CD4-positive, alpha-beta T cell treated with Interleukin-17A for 1 hour (primary cell): ENCODE measurements around the gene OLFM1.
"Not testable (repeated sequence)": the region's sequence is repeated elsewhere in the genome, so short reads cannot be mapped to it uniquely, and the experiment has no call there.

ENCODE experiments used
- DNase-seq: peaks from one replicate; pipeline ENCODE4 v3.0.0-alpha.2; 2020

OLFM1 gene

DNA sequence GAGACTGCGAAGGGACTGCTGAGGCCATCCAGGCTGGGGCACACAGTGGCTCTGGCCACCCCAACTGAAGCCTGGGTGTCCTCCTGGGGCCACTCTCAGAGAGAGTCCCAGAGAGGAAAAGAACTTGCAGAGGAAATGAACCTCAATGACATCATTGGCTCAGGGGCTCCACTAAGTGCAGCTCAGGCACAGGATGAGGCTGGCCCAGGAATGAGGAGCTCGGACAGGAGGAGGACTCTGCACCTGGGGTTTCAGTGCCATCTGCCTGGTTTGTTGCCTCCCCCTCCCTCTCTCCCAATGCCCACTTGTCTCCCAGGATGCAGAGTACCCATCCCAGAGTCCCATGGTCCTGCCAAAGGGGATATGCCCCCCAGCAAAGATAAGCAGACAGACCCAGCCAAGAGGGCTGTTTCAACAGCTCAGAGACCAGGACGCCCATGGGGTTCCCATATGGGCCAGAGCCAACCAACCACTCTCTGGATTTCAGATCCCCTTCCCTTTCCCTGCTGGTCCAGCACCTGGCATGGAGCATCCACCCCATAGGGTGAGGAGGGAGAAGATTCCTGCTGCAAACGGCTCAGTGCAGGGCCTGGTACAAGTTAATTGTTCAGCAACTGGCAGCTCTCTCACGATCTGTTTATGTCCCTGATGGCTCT lies 26.9 kb upstream of the OLFM1 start:
- DNase-seq = no peak

DNA sequence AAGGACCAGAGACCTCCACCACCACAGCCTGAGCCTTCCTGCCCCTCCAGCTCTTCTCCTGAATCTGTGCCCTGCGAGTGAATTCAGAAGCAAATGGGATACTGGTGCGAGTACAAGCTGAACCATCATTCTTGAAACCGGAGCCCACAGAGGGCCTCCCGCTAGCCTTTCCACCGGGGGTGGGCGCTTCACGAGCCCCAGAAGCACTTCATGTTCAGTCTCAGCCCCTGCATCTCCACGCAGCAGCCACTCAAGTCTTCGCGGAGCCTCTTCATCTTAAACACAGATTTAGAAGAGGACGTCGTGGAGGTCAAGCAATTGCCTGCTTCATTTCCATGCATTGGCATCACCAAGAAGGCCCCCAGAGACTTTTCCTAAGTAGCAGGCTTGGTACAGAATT lies 26.0 kb upstream of the OLFM1 start:
- no peak for DNase-seq

DNA sequence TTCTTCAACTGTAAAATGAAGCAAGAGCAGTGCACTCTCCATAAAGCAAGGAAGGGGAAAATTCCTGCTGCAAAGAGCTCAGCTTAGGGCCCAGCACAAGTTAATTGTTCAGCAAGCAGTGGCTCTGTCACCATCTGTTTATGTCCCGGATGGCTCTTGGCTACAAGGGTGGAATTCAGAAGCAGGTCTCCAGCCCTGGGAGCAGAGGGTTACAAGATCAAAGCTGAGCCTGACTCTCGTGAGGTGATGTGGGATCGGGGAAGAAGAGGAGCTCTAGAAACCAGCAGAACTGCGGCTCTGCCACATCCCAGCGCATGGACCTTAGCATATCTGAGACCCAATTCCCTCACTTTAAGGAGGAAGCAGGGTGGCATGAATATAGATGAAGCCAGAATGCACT lies 25.2 kb upstream of the OLFM1 start:
- DNase-seq = no peak

DNA sequence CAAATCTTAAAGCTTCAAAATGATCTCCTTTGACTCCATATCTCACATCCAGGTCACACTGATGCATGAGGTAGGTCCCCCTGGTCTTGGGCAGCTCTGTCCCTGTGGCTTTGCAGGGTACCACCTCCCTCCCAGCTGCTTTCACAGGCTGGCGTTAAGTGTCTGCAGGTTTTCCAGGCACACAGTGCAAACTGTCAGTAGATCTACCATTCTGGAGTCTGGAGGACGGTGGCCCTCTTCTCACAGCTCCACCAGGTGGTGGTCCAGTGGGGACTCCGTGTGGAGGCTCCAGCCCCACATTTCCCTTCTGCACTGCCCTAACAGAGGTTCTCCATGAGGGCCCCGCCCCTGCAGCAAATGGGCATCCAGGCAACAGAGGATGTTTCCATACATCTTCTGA lies 24.0 kb upstream of the OLFM1 start:
- not testable (repeated sequence) for DNase-seq

DNA sequence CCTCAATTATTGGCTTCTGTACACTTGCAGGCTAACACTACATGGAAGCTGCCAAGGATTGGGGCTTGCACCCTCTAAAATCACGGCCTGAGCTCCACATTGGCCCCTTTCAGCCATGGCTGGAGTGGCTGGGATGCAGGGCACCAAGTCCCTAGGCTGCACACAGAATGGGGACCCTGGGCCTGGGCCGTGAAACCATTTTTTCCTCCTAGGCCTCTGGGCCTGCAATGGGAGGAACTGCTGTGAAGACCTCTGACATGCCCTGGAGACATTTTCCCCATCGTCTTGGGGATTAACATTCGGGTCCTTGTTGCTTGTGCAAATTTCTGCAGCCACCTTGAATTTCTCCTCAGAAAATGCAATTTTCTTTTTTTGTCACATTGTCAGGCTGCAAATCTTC lies 23.6 kb upstream of the OLFM1 start:
- not testable (repeated sequence) for DNase-seq

DNA sequence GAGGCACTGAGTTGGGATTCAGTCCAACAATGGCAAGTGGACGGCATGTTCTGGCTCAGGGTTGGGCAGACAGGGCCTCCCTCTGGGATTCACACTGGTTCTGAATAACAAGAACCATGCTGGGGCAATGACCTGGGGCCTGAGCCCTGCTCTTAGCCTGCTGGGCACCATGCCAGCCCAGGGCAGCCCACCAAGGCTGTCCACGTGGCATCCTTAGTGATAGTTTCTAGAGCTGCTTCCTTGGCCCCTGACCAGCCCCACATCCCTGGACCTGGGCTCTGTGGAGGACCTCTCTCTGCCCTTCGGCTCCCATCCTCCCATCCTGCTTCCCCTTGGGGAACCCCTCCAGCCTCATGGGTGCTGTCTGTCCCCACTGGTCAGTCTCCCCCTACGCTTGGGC lies 22.3 kb upstream of the OLFM1 start:
- no peak for DNase-seq

DNA sequence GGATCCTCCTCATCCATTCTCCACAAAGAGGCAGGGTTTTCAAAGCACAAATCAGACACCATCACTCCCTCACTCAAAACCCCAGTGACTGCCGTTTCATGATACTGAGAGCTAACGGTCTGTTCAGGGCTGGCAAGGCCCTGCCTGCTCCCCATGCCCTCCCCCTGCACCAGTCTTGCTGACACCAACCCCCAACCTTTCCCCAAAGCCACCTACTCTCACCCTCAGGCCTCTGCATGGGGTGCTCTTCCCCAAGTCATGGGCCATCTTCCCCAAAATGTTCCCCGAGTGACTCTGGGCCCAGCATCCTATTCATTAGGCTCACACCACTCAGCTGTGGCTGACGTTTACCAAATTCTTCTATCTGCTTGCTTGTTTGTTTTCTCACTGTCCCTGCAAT lies 21.7 kb upstream of the OLFM1 start:
- DNase-seq = no peak

DNA sequence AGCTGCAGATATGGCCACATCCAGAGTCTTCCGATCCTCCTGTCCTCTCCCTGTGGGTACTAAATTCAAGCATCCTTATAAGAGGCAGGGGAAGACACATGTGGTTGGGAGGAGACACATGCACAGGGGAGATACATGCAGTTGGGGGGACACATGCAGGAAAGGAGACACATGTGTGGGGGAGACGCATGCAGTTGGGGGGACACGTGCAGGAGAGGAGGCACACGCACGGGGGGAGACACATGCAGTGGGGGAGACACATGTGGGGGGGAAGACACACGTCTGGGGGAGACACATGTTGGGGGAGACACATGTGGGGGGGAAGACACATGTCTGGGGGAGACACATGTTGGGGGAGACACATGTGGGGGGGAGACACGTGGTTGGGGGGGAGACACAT lies 21.2 kb upstream of the OLFM1 start:
- DNase-seq = no peak

DNA sequence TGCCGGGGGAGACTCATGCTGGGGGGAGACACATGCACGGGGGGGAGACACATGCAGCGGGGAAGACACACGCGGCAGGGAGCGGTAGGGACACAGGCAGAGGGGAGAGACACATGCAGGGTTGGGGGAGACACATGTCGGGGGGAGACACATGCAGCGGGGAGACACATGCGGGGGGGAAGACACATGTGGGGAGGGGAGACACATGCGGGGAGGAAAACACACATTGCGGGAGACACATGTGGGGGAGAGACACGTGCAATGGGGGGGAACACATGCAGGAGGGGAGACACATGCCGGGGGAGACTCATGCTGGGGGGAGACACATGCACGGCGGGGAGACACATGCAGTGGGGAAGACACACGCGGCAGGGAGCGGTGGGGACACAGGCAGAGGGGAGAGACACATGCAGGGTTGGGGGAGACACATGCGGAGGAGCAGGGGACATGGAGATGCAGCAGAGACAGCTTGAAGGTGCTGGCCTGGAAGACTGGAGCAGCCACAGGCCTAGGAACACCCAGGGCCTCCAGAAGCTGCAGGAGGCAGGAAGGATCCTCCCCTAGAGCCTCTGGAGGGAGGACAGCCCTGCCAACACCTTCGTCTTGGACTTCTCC lies 20.3 kb upstream of the OLFM1 start:
- DNase-seq = no peak

DNA sequence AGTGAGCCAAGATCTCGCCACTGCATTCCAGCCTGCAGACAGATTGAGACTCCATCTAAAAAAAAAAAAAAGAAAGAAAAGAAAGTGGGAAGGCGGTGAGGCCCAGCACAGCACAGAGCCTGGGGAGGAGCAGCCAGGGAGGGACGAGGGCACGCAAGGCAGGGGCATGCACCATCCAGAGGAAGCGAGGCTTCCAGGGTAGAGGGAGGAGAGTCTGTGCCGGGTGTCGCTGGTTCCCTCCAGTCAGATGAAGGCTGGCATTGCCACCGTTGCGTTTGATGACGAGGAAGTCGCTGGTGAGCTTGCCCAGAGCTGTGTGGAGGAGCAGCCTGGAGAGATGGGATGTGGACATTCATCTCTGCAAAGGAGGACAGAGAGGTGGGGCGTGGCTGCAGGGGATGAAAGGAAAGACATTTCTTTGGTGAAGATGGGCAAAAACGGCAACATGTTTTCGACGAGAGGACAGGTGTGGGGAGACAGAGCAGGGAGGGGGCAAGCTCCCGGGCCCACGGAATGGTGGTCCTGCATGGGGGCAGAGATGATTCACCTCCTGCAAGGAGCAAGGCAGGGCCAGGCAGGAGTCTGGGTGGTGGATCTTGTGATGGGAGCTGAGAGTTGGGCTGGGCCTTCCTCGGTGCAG lies 18.6 kb upstream of the OLFM1 start:
- no peak for DNase-seq

DNA sequence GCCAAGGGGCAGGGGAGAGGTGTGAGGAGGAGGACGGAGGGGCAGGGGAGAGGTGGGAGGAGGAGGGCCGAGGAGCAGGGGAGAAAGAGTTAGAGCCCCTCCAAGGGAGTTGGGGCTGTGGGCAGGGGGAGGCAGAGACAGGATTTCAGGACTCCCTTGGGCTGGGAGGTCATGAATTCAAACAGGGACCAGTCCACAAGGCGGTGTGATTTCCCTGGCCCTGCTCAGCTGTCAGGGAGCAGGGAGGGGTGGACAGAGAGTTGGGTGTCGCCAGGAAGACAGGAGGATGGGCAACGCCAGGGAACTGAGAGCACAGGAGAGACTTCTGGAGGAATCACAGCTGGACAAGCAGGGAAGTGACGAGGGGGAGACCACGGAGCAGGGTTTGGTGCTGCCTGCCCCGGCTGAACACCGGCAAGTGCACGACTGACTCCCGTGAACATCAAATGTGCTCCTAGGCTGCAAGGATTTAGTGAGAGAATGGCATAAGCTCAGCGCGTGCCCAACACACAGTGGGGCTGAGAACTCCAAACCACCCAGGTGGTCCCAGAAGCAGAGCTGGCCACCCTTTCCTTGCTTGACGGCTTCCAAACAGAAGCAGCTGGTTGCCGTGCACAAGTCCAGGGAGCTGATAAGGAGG lies 17.8 kb upstream of the OLFM1 start:
- DNase-seq = no peak

DNA sequence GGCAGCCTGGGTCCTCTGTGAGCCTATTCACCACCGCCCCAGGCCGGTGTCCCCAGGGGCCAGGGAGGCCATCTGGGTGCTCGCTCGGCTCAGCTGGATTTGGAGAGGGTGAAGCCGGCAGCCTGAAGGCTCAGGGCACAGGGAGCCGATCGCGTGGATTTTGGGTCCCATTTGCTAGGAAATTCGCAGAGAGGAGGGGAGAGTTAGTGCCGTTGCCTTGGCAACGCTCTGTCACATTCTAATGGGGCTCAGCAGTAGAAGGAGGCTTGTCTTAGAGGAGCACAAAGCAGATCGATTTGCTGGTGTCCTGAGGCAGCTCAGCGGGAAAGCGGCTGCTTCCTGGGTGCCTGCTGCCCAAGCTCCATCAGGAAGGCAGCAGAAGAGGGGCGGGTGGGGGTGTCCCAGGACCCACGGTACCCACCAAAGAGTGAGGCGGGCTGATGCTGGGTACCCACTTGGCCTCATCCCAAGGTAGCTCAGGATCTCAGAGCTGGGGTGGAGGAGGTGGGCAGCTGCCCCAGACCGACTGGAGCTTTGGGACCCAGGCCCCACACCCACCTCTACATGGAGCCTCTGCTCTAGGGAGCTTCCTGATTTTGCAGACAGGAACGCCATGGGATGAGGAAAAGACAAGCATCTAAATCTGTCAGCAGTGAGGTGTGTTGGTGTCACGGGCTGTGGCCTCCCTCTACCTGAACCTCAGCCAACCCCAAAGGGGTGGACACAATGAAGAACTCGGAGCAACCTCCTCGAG lies 17.1 kb upstream of the OLFM1 start:
- no peak for DNase-seq

DNA sequence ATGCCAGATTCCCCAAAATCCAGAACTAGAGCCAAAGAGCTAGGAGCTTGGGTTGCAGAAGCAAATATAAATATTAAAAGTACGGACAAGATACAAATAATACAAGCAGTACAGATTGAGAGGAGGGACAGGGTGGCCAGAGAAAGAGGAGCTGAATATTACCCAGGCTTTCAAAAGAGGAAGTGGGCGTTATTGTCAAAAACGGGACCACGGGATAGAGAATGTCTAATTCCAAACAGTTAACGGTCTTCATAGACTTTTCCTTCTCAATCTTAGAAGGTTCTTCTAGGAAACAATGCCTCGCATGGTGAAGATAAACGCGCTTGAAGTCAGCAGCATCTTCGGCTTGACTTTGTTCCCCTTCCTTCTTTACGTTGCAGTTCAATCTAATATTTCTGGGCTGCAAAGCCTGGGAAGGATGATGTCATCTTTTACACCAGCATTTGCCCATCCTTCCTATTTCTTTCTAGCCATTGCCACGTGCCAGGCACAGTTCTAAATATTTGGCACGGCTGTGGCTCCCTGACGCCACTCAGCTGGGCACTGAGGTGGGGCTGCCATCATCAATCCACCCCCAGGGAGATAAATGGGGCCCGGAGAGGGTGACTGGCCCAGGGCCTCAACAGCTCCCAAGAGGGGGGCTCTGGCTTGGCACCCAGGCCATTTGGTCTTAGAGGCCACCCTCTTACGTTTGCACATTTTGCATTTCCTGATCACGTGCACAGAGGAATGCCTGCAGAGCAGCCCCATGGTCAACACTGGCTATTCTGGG lies 16.3 kb upstream of the OLFM1 start:
- DNase-seq = no peak

DNA sequence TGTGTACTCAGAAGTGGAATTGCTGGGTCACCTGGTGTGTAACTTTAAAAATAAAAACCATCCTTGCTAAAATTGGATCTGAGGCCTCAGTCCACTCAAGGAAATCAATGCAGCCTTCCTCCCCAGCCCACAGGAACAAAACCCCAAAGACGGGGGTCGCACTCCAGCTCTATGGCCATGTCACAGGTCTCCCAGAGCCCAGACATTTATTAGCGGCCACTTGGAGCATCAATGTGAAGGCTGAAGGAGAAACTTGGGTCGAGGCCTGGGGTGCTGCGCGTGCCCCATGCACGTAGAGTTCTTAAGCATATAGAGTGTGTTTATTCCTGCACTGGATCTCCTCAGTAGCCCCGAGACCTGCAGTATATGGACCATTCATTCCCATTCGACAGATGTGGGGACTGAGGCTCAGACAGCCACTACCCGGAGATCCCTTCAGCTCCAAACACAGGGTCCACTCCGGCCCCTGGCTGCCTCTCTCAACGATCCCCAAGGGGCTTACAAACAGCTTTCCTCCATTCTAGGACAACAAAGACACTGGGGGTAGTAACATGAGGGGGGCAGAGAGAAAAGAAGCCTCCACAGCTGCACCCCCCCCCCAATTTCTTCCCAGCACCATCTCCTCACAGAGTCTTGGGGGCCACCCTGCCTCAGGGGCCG lies 14.3 kb upstream of the OLFM1 start:
- DNase-seq = no peak

DNA sequence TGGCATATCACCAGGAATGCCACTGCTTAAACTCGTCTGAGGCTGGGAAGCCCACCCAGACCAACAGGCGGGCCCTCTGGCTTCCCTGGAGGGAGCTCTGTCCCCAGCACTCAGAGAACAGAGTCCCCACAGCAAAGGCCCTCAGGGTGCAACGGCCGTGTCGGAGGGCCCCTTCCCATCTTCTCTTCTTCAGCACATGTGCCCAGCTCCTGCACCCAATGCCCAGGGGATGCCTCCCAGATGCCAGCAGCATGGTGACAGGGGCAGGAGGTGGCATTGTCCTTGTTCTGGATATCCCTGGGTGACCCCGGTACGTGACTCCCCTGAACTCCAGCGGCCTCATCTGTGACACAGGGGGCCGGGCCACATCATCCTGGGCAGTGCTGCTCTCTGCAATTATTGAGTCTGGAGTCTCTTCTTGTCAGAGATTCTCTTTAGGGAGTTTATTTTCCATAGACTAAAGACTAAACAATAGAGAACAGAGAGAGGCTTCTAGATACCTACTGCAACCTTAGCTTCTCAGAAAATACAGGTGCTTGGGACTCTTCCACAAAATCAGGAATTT lies 13.6 kb upstream of the OLFM1 start:
- DNase-seq = no peak

DNA sequence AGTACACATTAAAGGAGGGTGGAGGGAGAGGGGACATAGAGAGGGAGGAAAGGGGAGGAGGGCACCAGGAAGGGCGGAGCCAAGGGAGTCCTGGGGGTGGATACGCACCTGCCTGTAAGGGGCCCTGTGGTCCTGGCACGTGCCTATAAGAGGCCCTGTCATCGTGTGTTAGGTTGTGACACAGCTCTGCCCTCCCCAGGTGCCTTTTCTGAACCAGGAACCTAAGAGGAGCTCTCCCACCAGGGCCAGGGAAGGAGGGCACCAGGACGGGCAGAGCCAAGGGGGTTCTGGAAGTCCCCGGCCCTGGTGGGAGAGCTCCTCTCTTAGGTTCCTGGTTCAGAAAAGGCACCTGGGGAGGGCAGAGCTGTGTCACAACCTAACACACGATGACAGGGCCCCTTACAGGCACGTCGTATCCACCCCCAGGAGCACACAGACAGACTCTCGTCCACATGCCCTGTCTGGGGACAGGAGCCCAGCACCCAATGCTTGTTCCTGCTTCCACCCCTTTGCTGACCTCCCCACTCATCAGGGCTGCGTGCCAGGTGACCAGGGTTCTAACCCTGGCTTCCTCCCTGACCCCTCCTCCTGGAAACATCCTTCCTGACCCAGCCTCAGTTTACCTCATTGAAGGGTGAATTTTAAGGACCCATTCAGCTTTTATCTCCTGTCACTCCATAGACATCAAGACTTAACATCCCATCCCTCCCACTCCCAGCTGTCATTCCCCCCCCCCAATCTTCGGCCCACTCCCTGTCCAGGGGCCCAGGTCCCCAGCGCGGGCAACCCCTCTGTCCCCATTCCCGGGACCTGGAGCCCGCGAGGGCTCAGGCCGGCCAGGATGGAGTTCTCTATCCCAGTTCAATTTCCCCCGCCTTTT lies 12.9 kb upstream of the OLFM1 start:
- no peak for DNase-seq

DNA sequence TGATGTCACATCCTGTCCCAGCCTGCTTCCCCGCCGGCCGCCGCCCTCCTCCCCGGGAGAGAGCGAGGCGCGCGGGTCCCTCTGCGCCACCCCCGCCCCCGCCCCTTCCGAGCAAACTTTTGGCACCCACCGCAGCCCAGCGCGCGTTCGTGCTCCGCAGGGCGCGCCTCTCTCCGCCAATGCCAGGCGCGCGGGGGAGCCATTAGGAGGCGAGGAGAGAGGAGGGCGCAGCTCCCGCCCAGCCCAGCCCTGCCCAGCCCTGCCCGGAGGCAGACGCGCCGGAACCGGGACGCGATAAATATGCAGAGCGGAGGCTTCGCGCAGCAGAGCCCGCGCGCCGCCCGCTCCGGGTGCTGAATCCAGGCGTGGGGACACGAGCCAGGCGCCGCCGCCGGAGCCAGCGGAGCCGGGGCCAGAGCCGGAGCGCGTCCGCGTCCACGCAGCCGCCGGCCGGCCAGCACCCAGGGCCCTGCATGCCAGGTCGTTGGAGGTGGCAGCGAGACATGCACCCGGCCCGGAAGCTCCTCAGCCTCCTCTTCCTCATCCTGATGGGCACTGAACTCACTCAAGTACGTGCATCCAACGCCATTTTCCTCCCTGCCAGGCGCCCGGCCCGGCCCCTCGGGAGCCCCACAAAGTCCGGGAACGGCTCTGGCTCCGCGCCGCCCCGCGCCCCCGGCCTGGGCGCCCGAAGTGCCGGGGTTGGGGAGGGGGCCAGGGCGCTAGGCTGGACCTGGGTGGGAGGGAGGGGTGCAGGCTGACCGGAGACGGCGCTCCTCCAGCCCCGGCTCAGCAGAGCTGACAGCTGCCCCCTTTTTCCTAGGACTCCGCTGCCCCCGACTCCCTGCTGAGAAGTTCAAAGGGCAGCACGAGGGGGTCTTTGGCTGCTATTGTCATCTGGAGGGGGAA lies 12.0 kb upstream of the OLFM1 start:
- no peak for DNase-seq

DNA sequence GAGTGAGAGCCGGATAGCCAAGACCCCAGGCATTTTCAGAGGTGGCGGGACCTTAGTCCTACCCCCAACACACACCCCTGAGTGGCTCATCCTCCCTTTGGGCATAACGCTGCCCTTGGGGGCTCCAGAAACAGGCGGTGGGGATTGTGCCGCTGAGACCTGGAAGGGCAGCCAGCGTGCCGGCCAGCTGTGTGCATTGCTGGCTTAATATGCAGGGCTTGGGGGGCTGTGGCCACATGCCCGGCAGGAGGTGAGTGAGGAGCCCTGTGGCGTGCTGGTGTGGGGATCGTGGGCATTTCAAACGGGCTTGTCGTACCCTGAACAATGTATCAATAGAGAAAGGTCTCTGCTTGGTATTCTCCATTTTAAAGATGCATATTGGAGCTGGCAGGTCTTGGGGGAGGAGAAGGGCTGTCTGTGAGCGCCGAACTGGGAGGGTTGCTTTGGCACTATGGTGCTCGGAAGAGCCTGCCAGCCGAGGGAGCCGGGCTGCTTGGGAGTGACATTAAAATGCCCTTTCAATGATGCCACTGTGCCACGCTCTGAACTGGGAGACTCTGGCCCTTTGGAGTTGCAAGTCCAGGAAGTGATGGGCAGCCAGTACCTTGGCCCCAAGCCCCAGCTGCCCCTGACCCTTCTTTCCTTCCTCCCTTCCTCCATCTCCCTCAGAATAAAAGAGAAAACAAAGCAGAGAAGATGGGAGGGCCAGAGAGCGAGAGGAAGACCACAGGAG lies 11.2 kb upstream of the OLFM1 start:
- DNase-seq = no peak
